GM18526 (cell line): Measurements from ENCODE around the gene CAPRIN2.

Experiments
- POLR2A ChIP-seq: IDR thresholded peaks from 3 replicates; pipeline ENCODE4 v1.6.1; 2011; ENCODE audit not compliant: insufficient read length; ENCODE audit errors: extremely low read depth

Gene CAPRIN2

GRCh38 chr12:30696103-30696408 lies 58.7 kb downstream of the CAPRIN2 start:
- no peak for TF ChIP-seq POLR2A

DNA sequence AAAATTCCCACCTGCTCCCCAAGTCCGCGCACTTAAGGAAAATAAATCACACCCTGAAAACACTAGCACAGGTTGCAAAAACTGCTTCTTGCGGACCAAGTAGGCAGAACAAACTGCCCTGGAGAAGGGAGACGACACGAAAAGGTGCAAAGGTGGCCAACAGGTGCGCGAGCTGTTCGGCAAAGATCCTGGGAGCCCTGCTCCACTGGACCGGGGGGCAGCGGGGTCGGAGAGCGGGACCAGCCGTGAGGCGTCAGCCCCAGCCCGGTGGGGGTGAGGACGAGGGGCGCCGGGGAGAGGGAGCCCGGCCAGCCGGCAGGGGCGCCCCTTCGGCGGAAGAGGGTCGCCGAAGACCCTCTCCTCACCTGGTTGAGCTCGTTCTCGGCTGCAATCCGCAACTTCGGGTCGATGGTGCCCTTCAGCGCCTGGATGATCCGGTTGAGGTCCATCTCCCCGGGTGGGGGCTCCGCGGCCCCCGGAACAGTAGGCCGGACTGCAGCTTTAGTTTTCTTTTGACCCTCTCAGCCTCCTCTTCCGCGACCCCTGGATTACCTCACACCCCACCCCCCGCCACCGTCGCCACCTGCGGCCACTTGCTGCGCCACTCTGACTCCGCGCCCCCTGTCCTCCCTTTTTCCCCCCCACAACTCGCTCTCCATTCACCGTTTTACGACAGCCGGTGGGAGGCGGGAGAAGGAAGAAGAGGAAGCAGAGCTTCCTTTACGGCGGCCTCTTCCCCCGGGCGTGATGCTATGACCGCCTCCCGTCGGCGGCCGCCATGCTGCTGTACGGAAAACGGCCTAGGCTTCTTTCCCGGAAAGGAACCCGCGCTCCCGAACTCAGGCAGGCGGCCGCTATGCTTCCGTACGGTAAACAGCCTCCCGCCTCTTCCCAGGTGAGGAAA lies 59.3 kb downstream of the CAPRIN2 start, which contains the start of gene IPO8:
Gene IPO8, minus strand, starts transcription at position 671 of the 904 bp plus-strand sequence. Its CDS starts 222 bp downstream, at position 449.
- TF ChIP-seq POLR2A, result peak; percentile 52

DNA sequence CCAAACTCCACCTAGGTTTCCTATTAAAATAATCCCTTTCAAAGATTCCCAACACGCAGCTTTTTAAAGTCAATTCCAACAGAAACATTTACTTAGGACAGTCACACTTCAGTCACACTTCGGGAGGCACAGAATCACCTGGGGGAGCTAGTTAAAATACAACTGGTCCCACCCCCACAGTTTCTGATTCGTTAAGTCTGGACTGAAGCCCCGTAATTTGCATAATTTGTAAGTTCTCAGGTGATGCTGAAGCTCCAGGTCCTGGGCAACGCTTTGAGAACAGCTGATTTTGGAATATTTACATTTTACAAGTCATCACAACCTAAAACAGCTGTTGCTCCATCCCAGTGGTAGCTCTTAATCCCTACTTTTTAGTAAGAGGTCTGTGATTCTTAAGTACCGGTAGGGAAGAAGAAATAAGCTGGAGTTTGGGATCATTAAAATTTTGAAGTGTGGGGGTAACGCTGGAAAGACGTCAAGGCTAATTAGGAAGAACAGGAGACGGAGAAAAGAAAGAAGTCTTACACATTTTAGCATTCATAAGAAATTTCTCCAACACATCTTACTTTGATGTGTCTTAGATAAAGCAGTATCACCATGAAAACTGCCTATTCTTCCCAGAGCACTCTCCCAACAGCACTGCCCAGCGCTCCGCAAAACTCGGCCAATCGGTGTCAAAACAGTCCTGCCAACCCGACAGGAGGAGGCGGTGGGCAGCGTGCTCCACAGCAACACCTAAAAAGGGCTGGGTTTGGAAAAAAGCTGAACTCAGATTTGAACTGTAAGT lies 60.1 kb downstream of the CAPRIN2 start:
- no peak for TF ChIP-seq POLR2A

DNA sequence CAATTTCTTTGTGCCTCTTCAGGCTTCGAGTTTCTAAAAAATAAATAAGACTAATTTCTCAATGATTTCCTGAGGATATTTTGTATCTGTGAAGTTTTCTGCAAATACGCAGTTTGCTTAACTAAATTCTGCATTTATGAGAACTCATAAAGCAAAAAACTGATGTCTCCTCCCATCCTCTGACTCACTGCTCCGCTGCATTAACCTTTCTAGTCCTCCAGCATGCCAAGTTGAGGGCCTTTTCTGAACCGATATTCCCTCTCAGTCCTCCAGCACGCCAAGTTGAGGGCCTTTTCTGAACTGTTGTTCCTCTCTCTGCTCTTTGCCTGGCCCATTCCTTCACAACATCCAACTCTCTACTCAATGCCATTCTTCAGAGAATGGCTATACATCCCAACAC lies 62.3 kb downstream of the CAPRIN2 start:
- no peak for TF ChIP-seq POLR2A

DNA sequence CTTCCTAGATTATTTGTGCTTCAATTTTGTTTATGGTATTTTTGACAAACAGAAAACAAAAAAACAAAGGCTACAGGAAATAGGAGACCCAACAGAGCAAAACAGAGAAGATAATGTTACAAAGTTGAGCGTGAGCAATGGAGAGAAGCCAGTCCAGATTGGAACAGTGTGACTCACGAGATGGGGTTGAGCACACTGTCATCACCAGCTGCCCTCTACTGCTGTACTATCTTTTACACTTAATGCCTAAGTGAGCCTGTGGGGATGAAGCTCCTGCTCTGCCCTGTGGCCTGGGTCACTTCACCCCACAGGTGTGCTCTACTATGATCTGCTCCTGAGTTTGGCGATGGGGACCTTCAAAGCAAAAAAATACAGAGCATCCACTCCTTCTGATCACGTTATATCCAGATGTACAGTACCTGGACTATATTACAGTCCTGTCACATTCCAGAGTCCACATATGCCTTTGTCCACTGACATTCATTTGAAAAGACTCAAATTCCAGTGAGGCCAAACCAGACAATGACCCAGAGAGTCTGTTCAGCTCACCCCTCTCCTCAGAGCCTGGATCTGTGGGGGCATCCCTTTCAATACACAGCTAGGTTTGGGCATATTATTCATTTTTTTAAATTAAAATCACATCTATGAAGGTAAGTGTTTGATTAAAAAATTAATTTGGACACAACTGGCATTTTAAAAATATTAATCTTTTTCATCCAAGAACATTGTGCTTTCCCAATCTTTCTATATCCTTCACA lies 63.5 kb downstream of the CAPRIN2 start:
- no peak for TF ChIP-seq POLR2A

DNA sequence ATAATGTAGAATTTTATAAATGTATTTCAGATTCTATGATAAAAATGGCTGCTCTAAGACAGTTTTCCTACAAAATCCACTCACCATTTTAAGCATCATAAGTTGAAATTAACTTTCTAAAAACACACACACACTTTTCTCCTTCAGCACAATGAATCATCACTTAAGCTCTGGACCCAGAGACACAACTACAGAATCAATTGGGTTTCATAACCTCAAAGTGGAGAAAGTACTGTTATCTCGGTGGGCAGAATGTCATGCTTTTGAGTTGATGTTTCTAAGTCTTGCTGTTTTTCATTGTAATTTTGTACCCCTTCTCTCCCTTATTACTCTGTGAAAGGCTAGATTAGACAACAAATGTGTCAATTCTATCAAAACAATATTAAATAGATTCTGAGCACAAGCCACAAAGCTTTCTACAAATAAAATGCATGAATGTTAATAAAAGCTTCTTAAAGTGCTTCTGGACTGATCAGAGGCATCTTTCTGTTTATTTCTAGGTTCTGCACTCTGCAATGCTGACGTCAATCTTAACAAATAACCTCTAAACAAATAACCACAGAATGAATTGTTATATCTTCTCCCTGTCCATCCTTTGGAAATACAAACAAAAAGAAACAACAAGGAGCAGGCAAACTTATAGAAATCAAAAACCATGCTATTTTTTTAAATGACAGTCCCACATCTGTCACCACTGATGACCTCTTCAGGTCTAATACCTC lies 67.3 kb downstream of the CAPRIN2 start:
- no peak for TF ChIP-seq POLR2A

DNA sequence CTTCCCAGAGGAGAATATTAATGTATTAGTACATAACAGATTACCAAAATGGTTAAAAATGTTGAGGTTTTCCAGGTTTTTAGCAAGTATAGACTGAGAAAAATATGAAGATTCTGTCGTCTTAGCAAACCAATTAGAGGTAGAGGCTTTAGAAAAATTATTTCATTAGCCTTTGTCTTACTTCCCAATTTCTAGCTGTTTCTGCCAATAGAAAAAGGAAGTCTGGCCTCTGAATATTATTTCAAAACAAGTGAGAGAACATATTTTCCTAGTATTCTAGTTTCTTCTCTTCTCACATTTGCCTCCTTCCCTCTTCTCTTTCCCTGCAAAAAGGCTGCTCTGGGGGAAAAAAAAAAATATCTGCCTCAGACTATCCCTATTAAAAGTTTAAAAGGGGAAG lies 75.5 kb downstream of the CAPRIN2 start:
- TF ChIP-seq POLR2A, result no peak

GRCh38 chr12:30678221-30678620 lies 76.5 kb downstream of the CAPRIN2 start:
- no peak for TF ChIP-seq POLR2A

- TF ChIP-seq POLR2A, result no peak
Measured at GRCh38 chr12:30661210-30661609, 93.5 kb downstream of the CAPRIN2 start.
